GM19025 (cell line): ENCODE measurements around the gene AIP.
"Not testable (repeated sequence)": the region's sequence is repeated elsewhere in the genome, so short reads cannot be mapped to it uniquely, and the experiment has no call there.

Experiments used
- ATAC-seq: cut with Tn5 transposase; IDR thresholded peaks from one replicate; pipeline ENCODE4 v1.9.1; 2021; ENCODE audit warnings: mild to moderate bottlenecking, low read depth, moderate library complexity; ENCODE audit not compliant: unreplicated experiment

Gene AIP

GRCh38 chr11:67448220-67448609 is 34.6 kb upstream of the AIP start:
- no peak for ATAC-seq

GRCh38 chr11:67449116-67449844 is 33.5 kb upstream of the AIP start:
- no peak for ATAC-seq

- ATAC-seq, result no peak
Observed at GRCh38 chr11:67450796-67451657, 31.8 kb upstream of the AIP start.

GRCh38 chr11:67451658-67451976 is 31.2 kb upstream of the AIP start:
- no peak for ATAC-seq

DNA sequence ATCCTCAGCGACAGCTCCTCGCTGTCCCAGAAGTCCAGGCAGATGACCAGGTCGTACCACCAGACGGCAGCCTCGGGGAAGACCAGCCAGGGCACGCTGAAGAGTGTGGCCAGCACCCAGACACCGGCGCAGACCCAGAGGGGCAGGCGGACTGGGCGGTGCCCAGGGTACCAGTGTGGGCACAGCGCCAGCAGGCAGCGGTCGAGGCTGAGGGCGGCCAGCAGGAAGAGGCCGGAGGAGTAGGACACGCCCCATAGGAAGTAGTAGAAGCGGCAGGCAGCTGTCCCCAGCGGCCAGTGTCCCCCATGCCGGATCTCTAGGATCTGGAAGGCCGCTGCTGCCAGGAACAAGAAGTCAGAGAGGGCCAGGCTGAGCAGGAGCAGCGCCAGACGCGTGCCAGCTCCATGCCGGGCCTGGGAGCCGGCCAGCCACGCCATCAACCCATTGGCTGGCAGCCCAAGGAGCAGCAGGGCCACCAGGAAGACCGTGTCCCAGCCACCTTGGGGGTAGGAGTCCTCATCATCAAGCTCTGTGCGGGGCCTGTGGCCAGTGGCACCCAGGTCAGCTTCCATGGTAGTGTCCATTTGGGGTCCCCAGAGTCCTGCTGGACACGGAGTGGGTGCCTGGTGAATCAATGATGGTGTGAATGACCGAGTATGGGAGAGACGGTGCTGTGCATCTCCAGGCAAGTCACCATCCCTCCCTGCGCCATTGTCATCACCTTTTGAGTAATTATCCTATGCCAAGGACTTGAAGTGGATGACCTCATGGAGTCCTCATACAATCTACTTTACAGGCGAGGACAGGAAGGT is 30.5 kb upstream of the AIP start, which contains the start of gene GPR152:
GPR152 (minus strand) TSS at position 589 of the 812 bp plus-strand sequence; CDS start at position 584, 5 bp downstream.
- ATAC-seq, result no peak

GRCh38 chr11:67453816-67454732 is 28.8 kb upstream of the AIP start:
- ATAC-seq, result no peak

- ATAC-seq, result no peak
Observed at GRCh38 chr11:67455054-67455453, 27.8 kb upstream of the AIP start, which contains the start of gene CABP4. TSS of gene CABP4 (plus strand) at chr11:67455354. CDS start at chr11:67455424, 70 bp downstream.

DNA sequence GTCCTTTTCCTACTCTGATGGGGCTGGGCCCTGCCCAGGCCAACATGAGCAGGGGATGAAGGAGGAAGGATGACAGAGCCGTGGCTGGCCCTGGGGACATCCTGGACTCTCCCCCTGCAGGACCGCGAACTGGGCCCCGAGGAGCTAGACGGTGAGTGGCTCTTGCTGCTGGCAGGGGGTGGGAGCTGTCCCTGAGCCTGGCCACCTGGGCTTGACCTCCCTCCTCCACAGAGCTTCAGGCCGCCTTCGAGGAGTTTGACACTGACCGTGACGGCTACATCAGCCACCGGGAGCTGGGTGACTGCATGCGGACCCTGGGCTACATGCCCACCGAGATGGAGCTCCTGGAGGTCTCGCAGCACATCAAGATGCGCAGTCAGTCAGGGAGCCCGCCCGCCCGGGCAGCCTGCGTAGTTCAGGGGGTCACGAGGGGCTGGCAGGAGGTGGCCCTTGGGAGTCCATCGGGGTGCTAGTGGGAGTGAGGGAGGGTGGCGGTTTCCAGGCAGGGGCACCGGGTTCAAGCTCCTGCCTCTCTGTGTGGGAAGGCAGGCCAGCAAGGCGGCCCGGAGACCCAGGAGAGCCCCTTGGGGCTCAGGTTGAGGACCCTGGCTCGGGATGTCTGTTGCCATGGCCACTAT is 26.6 kb upstream of the AIP start:
- ATAC-seq, result no peak

DNA sequence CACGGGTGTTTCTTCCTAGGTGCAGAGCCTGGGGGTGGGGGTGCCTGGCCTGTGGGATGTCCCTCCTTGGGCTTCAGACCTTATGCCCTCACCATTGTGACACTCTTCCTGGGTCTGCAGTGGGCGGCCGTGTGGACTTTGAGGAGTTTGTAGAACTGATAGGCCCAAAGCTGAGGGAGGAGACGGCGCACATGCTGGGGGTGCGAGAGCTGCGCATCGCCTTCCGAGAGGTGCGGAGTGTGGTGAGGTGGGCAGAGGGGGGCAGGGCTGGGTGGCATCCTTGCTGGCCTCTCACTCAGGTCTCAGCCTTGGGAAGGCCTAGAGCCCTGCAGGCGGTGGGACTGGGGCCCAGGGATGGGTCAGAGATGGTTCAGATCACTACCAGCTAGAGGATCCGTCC is 25.4 kb upstream of the AIP start:
- ATAC-seq, result no peak

- no peak for ATAC-seq
Observed at GRCh38 chr11:67458266-67458665, 24.6 kb upstream of the AIP start.

GRCh38 chr11:67463186-67463585 is 19.6 kb upstream of the AIP start:
- ATAC-seq, result no peak

GRCh38 chr11:67463680-67464410 is 19.0 kb upstream of the AIP start:
- no peak for ATAC-seq

DNA sequence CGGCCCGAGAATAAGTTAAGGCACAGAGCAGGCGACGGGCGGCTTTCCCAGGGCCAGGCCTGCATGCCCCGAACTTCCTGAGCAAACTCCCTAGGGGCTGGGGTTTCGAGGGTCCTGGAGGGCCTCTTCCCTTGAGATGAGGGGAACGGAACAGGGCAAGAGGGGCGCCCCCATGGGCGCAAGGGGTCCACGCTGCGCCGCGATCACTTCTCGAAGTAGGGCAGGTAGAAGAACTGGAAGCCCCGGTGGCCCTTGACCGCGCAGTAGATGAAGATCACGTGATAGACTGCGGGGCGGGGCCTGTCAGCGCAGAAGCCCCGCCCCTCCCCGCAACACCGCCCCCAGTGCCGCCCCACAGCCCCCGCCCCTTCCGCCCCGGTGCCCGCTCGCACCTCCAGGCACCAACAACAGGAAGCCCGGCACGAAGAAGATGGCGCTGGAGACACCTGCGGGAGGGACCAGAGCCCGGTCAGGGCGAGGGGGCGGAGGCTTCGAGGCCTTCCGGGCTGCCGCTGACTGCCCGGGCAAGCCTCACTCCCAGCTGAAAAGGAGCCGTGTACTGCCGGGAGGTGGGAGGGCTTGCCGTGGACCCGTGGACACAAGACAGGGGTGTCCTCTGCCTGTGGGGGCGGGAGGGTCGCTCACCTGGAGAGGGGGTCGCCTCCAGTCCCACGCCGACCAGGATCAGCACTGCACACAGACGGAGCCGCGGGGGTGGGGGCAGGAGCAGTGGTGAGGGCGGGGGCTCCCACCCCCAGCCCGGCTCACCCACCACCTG is 18.2 kb upstream of the AIP start:
- peak; percentile 43 for ATAC-seq

DNA sequence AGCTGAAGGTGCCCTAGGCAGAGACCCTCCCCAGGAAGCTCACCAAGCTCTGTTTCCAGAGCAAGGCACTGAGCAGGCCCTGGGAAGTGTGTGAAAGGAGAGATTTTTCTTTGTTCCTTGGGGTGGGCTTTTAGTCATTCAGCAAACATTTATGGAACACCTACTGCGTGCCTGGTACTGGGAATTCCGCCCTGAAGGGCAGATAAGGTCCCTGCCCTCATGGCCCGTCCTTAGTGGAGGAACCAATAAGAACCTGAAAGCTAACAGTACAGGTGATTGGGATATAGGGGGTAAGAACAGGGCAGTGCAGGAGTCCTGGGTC is 17.7 kb upstream of the AIP start:
- no peak for ATAC-seq

DNA sequence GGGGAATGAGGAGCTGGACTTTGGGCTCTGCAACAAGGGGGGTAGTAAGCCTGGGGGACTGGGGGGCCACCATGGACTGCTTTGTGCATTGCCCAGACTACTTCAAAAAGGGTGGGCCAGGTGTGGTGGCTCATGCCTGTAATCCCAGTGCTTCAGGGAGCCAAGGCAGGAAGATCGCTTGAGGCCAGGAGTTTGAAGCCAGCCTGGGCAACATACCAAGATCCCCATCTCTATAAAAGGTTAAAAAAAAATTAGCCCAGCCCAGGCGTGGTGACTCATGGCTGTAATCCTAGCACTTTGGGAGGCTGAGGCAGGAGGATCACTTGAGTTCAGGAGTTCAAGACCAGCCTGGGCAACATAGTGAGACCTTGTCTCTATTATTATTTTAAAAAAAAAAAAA is 17.3 kb upstream of the AIP start:
- ATAC-seq, result not testable (repeated sequence)

DNA sequence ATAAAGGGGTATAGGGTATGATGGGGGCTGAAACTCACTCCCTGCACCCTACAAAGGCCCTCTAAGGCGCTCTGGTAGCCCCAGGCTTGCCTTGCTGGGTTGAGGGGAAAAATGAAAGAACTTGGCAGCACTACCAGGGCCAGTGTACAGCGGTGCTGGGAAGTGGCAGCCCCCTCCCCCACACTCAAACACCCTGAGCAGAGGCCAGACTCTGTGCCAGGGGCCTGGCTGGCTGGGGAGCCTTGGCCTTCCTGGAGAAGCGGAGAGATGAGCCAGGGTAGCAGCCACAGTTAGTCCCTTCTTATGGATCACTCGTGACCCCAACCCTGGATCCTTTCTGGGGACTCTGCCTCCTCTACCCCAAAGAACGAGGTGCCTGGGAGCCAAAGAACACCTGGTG is 16.5 kb upstream of the AIP start:
- ATAC-seq, result no peak

DNA sequence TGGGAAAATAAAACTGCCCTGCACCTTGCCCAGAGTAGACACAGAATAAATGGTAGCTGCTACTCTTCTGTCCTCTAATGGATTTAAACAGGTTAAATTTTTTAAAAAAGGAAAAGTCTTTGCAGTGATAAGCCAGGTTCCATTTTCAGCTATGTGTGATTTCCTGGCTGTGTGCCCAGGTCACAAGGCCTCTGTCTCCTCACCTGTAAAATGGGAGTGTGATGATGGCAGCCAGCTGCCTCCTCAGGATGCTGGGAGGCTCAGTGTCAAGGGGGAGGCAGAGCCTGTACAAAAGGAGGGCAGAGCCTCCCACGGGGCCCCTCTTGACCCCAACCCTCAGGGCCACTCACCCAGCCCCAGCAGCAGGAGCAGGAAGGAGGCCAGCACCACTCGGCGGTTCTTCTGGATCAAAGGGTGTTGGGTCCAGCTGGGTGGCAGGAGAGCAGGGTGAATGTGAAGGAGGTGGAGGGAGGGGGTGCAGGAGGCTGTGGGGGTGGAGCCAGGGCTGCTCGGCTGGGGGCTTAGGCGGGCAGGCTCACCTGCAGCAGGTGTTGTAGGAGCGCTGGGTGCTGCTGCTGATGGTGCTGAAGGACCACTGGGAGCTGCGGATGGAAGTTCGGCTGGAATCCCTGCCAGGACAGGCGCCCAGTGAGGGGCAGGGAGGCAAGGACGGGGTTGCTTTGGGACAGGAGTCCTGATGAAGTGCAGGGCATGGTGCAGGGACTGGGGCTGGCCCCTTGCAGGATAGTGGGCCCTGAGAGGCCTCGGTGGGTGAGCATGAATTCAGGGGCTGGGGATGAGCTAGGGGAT is 15.7 kb upstream of the AIP start:
- no peak for ATAC-seq
